Measurements from ENCODE around the gene SLC39A9.

The SLC39A9 gene

GRCh38 chr14:69505338-69506240 lies 107.1 kb downstream of the SLC39A9 start:
- DNase-seq = no peak

DNA sequence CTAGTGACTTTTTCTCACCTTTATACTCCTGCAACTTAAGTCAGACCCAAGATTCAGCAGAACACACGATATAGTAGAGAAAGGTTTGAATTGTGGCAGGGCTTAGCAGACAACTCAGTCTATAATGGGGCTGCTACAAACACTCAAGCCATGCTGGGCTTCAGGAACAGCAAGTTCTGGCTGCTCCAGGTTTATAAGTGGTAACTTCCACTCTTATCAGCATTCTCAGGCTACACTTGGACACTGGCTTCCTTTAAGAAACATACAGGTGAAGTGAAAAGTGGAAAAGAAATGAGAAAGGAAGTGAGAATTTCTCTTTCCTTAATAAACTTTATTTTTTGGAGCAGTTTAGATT lies 107.7 kb downstream of the SLC39A9 start:
- no peak for DNase-seq

Data from NCI-H774 (cell line).